Measurements from ENCODE around the gene TRAF2. TPM values are rescaled to one million over a fixed set of nuclear protein-coding genes. Genes with fewer than 3 reads are reported as not detected.
"Not testable (repeated sequence)": the region's sequence is repeated elsewhere in the genome, so short reads cannot be mapped to it uniquely, and the experiment has no call there.

Gene TRAF2
- total and polyA plus RNA-seq, 2 of the 8 experiments (the other 6 are each of a cell fraction or from before 2014, with no cell fraction given): 26.9 to 50.2 TPM

- Histone ChIP-seq H3K36me3 (ENCODE audit: control insufficient read depth in 2 of 4, insufficient read depth in 4 of 4, low read length in 3 of 4) (peaks cover 0 to 19% (median 4%) of the 10 kb centered on the region in 4 experiments; a peak in 2 of 8 replicates), H3K4me1 (replicated peaks in 1 of 4; ENCODE audit: control insufficient read depth in 3 of 4, insufficient read depth in 4 of 4, low read length in 3 of 4) (peaks cover 5 to 32% (median 20%) of the 10 kb centered on the region in 4 experiments), H3K27me3 (replicated peaks in 1 of 4; ENCODE audit: control insufficient read depth in 3 of 4, extremely low read depth in 1 of 4, insufficient read depth in 3 of 4, low read length in 3 of 4) (peaks cover 2 to 12% (median 7%) of the 10 kb centered on the region in 4 experiments; a peak in 6 of 7 replicates), H3K23me2 (ENCODE audit: low read depth, low read length) (peaks cover 10% of the 10 kb centered on the region)
- not testable (repeated sequence) for H3K56ac ChIP-seq (replicated peaks; ENCODE audit: insufficient read length, low read depth, low read length); H2BK120ac ChIP-seq (replicated peaks; ENCODE audit: low read depth, low read length); H3K4ac ChIP-seq (replicated peaks; ENCODE audit: insufficient read length, low read depth, low read length); H2BK5ac ChIP-seq (ENCODE audit: low read depth, low read length); H3K9ac ChIP-seq (replicated peaks in 1 of 4; ENCODE audit: extremely low read depth in 1 of 4, low read depth in 3 of 4, low read length in 3 of 4); H3K79me1 ChIP-seq (ENCODE audit: low read depth, low read length); H2BK12ac ChIP-seq (ENCODE audit: low read depth, low read length); DNase-seq (ENCODE audit: low read depth in 1 of 2, low spot score in 2 of 2); H3K14ac ChIP-seq (ENCODE audit: insufficient read length); H3K23ac ChIP-seq (ENCODE audit: insufficient read length); H3K4me2 ChIP-seq (ENCODE audit: insufficient read depth in 1 of 2, low read depth in 2 of 2, low read length in 2 of 2); H3K79me2 ChIP-seq (ENCODE audit: control insufficient read depth in 1 of 2, insufficient read depth in 2 of 2, low read length in 2 of 2); H4K5ac ChIP-seq (ENCODE audit: insufficient read length, low read depth, low read length); H4K91ac ChIP-seq (replicated peaks; ENCODE audit: insufficient read length, low read length); H3K18ac ChIP-seq (ENCODE audit: extremely low read depth, low read length); H3K9me3 ChIP-seq (ENCODE audit: insufficient read depth in 2 of 2, low read depth in 1 of 2, low read length in 1 of 2); H4K20me1 ChIP-seq (replicated peaks in 1 of 2; ENCODE audit: control insufficient read depth in 1 of 2, insufficient read depth in 2 of 2, low read length in 2 of 2); H2AFZ ChIP-seq (ENCODE audit: low read length); H4K8ac ChIP-seq (ENCODE audit: extremely low read depth, insufficient read depth, low read length); H2BK20ac ChIP-seq (ENCODE audit: low read length); H2AK5ac ChIP-seq (ENCODE audit: low read depth, low read length); H2BK15ac ChIP-seq (ENCODE audit: low read length); FAIRE-seq; H3K27ac ChIP-seq (ENCODE audit: low read depth, low read length); H3K4me3 ChIP-seq (ENCODE audit: extremely low read depth in 1 of 4, insufficient read depth in 2 of 4, low read depth in 3 of 4, low read length in 4 of 4)
- CTCF ChIA-PET (ENCODE audit: partially characterized antibody): interaction anchor here (0.5 to 8.9 kb wide), 31 partner anchors 8 to 221 kb away, joined by 3 to 131 read pairs (median 4); partner anchors contain the start of genes ABCA2, LCN8, MAMDC4 and RABL6
- POLR2A ChIA-PET (ENCODE audit: partially characterized antibody): interaction anchor here (0.8 to 20.5 kb wide), 8 partner anchors 7 to 153 kb away, joined by 3 to 248 read pairs (median 12); partner anchors contain the start of genes CLIC3, MAMDC4 and RABL6
- WGBS, 2 experiments (ENCODE audit: extremely low coverage in 1 of 2, insufficient coverage in 1 of 2, insufficient read length in 1 of 2, insufficient replicate concordance in 2 of 2, low coverage in 1 of 2, low lambda C conversion rate in 2 of 2, missing lambda C conversion rate in 1 of 2): 64% methylated on average over 9 of the region's 21 CpGs; no CpG with 5 or more reads in 1 of the 2 experiments
Observed at GRCh38 chr9:136843159-136843800, 43.0 kb upstream of the TRAF2 start.

All from H1 (cell line).